Measurements from ENCODE around the gene KRT32.
"Not testable (repeated sequence)": the region's sequence is repeated elsewhere in the genome, so short reads cannot be mapped to it uniquely, and the experiment has no call there.

Gene KRT32

DNA sequence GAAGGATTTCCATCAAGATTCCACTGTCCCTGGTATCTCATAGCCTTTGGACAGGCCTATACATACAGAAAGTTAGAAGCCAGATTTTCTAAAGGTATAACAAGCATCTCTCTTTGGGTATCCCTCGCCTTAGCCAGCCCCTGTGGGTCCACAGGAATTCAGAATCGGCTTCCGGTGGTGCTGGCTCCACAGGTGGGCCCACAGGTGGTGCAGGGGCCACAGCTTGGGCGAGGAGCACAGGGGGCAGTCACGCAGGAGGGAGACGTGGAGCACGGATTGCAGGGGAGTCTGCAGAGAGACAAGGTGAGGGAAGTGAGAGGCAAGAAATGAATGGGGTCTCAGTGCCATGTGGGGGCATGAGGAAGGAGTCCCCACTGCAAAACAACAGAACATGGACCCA is 29.9 kb downstream of the KRT32 start:
- H3K27ac ChIP-seq, result no peak overlapping the region
- H3K4me3 ChIP-seq, result no peak overlapping the region
- H3K9me3 ChIP-seq, result no peaks in the 10 kb centered on the region
- no peaks in the 10 kb centered on the region for H3K4me1 ChIP-seq
- no peak for TF ChIP-seq Cebpa-rat (IDR thresholded peaks at IDR 0.05)
- no peaks in the 10 kb centered on the region for H3K27me3 ChIP-seq
- H3K36me3 ChIP-seq, result no peaks in the 10 kb centered on the region
- H4K20me1 ChIP-seq, result no peaks in the 10 kb centered on the region
- H3K4me2 ChIP-seq, result no peak overlapping the region
- H3K9ac ChIP-seq, result no peak overlapping the region

DNA sequence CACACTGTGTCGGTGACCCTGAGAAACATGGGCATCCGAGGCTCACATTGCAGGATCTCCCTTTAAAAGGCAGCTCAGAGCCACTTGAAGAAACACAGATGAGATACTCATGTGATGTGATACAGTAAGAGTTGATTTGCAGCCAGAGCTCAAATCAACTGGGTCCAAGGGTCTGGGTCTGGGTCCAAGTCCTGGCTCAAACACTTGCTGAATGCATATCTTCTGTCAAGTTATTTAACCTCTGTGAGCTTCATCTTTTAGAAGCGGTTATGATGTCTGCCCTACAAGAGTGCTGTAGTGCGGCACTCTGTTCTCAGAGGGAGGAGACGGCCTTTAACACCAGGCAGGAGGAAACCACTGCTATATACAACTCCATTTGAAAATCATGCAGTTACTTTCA is 32.8 kb downstream of the KRT32 start:
- H3K4me3 ChIP-seq, result no peak overlapping the region
- H3K36me3 ChIP-seq, result no peaks in the 10 kb centered on the region
- no peak for TF ChIP-seq Cebpa-rat (IDR thresholded peaks at IDR 0.05)
- no peak overlapping the region for H3K4me2 ChIP-seq
- no peaks in the 10 kb centered on the region for H3K4me1 ChIP-seq
- no peak overlapping the region for H3K27ac ChIP-seq
- H4K20me1 ChIP-seq, result no peaks in the 10 kb centered on the region
- no peaks in the 10 kb centered on the region for H3K9me3 ChIP-seq
- H3K9ac ChIP-seq, result no peak overlapping the region
- no peaks in the 10 kb centered on the region for H3K27me3 ChIP-seq

DNA sequence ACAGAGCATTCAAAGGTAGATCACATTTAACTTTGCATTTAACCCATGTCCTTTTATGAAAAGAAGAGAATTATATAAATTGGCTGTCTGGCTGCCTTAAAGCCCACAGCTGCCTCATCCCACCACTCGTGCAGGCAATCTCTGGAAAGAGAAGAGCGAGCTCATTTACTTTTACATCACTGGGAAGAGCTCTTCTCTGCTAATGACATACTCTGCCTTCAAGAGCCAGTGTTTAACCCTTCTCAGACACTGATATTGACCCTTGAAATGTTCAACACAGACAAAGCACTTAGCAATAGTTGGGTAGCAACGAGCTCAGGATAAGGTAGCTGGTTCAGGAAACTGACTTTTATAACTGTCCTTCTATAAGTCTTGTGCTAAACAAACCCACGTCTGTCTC is 33.2 kb downstream of the KRT32 start:
- H3K4me1 ChIP-seq, result no peaks in the 10 kb centered on the region
- H3K9ac ChIP-seq, result no peak overlapping the region
- H3K36me3 ChIP-seq, result no peaks in the 10 kb centered on the region
- no peak for TF ChIP-seq Cebpa-rat (IDR thresholded peaks at IDR 0.05)
- H3K9me3 ChIP-seq, result no peaks in the 10 kb centered on the region
- H4K20me1 ChIP-seq, result no peaks in the 10 kb centered on the region
- H3K4me2 ChIP-seq, result no peak overlapping the region
- no peak overlapping the region for H3K27ac ChIP-seq
- H3K27me3 ChIP-seq, result no peaks in the 10 kb centered on the region
- no peak overlapping the region for H3K4me3 ChIP-seq

DNA sequence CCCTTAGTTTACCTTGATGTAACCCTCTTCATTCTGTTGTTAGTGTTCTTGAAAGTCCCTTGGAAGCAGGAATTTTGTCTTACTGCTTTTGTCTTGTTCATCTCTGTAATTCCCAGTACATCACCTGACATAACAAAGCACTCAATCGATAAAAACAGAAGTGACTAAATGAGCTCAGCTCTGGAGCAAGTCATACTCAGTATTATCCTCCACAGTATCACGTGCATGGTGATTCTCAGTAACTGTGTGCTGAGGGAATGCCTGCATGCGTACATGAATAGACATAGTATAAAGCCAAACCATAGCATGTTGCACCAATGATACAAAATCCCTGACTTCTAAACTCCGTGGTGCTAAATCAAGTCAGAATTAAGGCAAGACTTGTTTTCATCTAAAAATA is 33.6 kb downstream of the KRT32 start:
- no peaks in the 10 kb centered on the region for H3K36me3 ChIP-seq

DNA sequence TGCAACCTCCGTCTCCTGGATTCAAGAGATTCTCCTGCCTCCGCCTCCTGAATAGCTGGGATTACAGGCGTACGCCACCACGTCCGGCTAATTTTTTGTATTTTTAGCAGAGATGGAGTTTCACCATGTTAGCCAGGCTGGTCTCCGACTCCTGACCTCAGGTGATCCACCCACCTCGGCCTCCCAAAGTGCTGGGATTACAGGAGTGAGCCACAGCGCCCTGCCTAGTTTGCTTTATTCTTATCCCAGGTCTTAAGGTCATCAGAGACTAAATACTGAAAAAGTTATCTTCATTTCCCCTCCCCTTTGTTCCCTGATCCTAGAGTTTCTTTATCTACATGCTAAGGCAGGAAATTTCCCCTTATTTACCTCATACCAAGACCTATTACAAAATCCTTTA is 36.8 kb downstream of the KRT32 start:
- H3K4me3 ChIP-seq, H3K27ac ChIP-seq, H3K4me1 ChIP-seq, H3K9me3 ChIP-seq, H3K9ac ChIP-seq, H3K4me2 ChIP-seq, H3K36me3 ChIP-seq, H3K27me3 ChIP-seq, H4K20me1 ChIP-seq: not testable (repeated sequence)

More for the DNA sequence above, 33.6 kb downstream of the KRT32 start:
- H3K4me2 ChIP-seq, result no peak overlapping the region
- no peaks in the 10 kb centered on the region for H3K27me3 ChIP-seq
- no peak for TF ChIP-seq Cebpa-rat (IDR thresholded peaks at IDR 0.05)
- no peaks in the 10 kb centered on the region for H4K20me1 ChIP-seq
- no peaks in the 10 kb centered on the region for H3K4me1 ChIP-seq
- H3K9ac ChIP-seq, result no peak overlapping the region
- H3K9me3 ChIP-seq, result no peaks in the 10 kb centered on the region
- no peak overlapping the region for H3K27ac ChIP-seq
- H3K4me3 ChIP-seq, result no peak overlapping the region

DNA sequence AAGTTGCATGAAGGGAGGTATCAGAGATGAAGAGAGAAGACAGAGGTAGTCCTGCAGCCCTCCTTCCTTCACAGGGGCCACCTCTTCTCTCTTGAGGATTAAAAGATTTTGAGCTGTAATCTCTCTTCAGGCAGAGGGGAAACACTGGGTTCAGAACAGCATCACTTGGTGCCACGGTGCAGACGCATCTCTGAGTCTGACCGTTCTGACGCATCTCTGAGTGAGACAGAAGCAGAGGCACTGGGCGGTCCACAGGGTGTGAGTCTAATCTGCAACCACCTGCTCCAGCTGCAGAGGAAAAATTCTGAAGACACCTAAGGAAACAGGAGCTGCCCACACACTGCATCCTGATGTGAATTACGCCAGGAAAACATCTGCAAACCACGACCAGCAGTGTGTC is 37.5 kb downstream of the KRT32 start:
- H3K4me3 ChIP-seq, result no peak overlapping the region
- no peak overlapping the region for H3K4me2 ChIP-seq
- H3K27ac ChIP-seq, result no peak overlapping the region
- no peaks in the 10 kb centered on the region for H4K20me1 ChIP-seq
- H3K27me3 ChIP-seq, result no peaks in the 10 kb centered on the region
- no peaks in the 10 kb centered on the region for H3K36me3 ChIP-seq
- H3K9me3 ChIP-seq, result no peaks in the 10 kb centered on the region
- TF ChIP-seq Cebpa-rat (IDR thresholded peaks at IDR 0.05), result no peak
- H3K4me1 ChIP-seq, result no peaks in the 10 kb centered on the region
- H3K9ac ChIP-seq, result no peak overlapping the region

DNA sequence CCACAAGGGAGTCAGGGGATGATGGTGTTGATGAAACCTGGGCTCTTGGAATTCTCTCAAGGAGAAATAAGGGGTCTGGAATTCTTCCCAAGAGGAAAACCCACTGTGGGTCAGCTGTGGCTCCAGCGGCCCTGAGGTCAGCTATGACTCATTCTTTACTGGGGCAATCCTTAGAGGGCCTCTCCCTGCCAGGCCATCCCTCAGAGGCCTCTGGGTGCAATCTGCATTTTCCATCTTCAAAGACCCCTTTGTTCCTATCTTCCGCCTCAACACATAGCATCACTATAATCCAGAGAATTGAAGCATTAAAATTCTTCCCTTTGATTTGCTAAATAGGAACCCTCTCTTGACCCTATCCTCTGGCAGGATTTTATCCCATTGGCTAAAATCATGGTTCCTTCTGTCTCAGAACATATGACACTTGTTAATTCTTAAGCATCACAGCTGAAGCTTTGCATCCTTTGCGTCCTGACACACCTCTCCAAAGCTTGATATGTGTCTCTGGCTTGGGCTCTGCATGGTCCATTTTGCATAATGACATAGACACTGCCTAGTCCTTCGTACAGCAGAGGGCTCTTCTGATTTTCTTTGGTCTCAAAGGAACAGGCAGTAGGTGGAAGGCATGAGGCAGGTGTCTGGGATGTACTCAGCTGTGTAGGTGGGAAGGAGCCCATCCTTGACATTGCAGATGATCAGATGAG is 38.4 kb downstream of the KRT32 start:
- H3K4me2 ChIP-seq, result no peak overlapping the region
- TF ChIP-seq Cebpa-rat (IDR thresholded peaks at IDR 0.05), result no peak
- H3K36me3 ChIP-seq, result no peaks in the 10 kb centered on the region
- no peaks in the 10 kb centered on the region for H3K9me3 ChIP-seq
- H3K27me3 ChIP-seq, result no peaks in the 10 kb centered on the region
- no peak overlapping the region for H3K4me3 ChIP-seq
- H3K27ac ChIP-seq, result no peak overlapping the region
- no peaks in the 10 kb centered on the region for H4K20me1 ChIP-seq
- H3K4me1 ChIP-seq, result no peaks in the 10 kb centered on the region
- no peak overlapping the region for H3K9ac ChIP-seq

DNA sequence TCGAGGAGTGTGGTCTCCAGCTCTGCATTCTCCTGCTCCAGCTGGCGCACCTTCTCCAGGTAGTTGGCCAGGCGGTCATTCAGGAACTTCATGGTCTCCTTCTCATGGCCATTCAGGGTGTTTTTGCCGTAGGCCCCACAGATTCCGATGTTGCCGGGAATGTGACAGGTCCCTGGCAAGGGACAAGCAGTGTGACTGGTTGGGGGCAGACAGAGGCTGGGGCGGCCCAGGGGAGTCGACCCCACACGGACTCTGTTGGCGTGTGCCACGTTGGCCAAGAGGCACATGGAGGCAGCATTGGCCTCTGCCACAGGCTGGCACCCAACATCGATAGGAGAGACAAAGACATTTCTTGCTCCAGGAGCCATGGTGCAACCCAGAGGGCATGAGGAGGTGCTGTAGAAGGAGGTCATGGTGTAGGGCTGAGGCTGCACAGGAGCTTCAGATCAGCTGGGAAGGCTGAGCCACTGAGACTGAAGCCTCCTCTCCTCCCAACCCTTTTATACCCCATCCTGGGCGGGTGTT is 43.0 kb downstream of the KRT32 start, which contains the start of gene KRT37:
TSS of gene KRT37 (minus strand) at position 475 of the 525 bp plus-strand sequence. CDS start at position 413, 62 bp downstream.
- Histone ChIP-seq H3K4me3 (no peak within 1 kb of the TSS), H3K27me3 (no peaks in the 10 kb centered on the region), H3K36me3 (no peaks in the 10 kb centered on the region), H3K4me1 (no peaks in the 10 kb centered on the region), H3K27ac (no peak within 1 kb of the TSS), H4K20me1 (no peaks in the 10 kb centered on the region), H3K9me3 (no peaks in the 10 kb centered on the region), H3K4me2 (no peak within 1 kb of the TSS), H3K9ac (no peak within 1 kb of the TSS)
- no peak for TF ChIP-seq Cebpa-rat (IDR thresholded peaks at IDR 0.05)

DNA sequence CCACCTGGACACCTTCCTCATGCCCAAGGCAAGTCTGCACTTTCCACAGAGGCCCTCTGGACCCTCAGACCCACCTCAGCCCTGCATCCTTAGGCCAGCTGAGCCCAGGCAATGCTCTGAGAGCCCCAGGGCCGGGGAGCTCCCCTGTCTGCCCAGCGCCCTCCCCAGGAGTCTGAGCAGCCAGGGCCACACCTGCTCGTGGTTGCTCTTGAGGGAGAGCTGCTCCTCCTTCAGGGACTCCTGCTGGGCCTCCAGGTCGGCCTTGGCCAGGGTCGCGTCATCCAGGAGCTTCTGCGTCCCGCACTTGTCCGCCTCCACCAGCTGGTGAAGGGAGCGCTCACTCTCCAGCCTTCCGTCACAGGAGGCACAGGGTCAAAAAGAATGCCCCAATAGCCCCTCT is 44.6 kb downstream of the KRT32 start:
- H3K36me3 ChIP-seq, H3K4me3 ChIP-seq, H3K27me3 ChIP-seq, H4K20me1 ChIP-seq, H3K4me1 ChIP-seq, H3K9me3 ChIP-seq, H3K9ac ChIP-seq, H3K27ac ChIP-seq, H3K4me2 ChIP-seq: not testable (repeated sequence)

DNA sequence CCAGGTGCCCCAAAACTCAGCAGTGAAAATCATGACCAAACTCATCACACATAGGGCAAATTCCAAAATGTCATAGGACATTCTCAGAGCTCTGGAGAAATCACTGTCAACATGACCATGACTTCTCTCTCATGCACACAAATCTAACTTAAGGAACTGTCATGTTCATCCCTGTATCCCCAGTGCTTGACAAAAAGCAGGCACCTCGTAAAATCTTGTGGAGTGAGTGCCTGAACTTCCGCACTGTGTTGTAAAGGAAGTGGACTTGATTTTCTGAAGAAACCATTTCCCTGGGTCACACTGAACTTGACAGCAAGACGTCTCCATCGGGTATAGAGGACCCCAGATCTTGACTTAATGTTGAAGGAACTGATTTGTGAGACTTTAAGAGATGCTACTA is 45.6 kb downstream of the KRT32 start:
- Histone ChIP-seq H3K9me3 (no peaks in the 10 kb centered on the region), H3K36me3 (no peaks in the 10 kb centered on the region), H3K27me3 (no peaks in the 10 kb centered on the region), H3K9ac (no peak overlapping the region), H3K27ac (no peak overlapping the region), H3K4me3 (no peak overlapping the region), H4K20me1 (no peaks in the 10 kb centered on the region), H3K4me2 (no peak overlapping the region), H3K4me1 (no peaks in the 10 kb centered on the region)
- no peak for TF ChIP-seq Cebpa-rat (IDR thresholded peaks at IDR 0.05)

DNA sequence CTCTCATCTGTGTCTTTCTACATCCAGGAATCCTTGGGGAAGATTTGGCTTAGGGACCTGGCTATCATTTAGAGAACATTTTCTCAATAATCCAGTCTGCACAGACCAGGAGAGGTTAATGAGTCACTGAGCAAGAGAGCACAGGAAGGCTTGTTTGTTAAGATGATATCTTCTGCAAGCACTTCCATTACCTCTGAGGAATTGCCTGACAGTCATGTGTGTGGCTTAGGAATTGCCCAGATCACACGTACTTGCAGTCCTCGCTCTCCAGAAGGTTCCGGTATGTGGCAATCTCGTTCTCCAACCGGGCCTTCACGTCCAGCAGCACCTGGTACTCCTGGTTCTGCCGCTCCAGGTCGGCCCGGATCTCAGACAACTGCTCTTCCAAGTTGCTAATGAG is 46.1 kb downstream of the KRT32 start:
- H3K36me3 ChIP-seq, result no peaks in the 10 kb centered on the region
- H3K27me3 ChIP-seq, result no peaks in the 10 kb centered on the region
- no peaks in the 10 kb centered on the region for H3K4me1 ChIP-seq
- no peak overlapping the region for H3K4me2 ChIP-seq
- no peaks in the 10 kb centered on the region for H4K20me1 ChIP-seq
- H3K9ac ChIP-seq, result no peak overlapping the region
- no peak for TF ChIP-seq Cebpa-rat (IDR thresholded peaks at IDR 0.05)
- no peak overlapping the region for H3K27ac ChIP-seq
- H3K4me3 ChIP-seq, result no peak overlapping the region
- no peaks in the 10 kb centered on the region for H3K9me3 ChIP-seq
